Medulla oblongata (tissue), 1 donor: ENCODE data around the gene OSBP2.
"Not testable (repeated sequence)": the region's sequence is repeated elsewhere in the genome, so short reads cannot be mapped to it uniquely, and the experiment has no call there.

Experiments
- DNase-seq: peaks from one replicate; pipeline ENCODE4 v3.0.0-alpha.2; 2015; ENCODE audit errors: extremely low spot score

The OSBP2 gene

DNA sequence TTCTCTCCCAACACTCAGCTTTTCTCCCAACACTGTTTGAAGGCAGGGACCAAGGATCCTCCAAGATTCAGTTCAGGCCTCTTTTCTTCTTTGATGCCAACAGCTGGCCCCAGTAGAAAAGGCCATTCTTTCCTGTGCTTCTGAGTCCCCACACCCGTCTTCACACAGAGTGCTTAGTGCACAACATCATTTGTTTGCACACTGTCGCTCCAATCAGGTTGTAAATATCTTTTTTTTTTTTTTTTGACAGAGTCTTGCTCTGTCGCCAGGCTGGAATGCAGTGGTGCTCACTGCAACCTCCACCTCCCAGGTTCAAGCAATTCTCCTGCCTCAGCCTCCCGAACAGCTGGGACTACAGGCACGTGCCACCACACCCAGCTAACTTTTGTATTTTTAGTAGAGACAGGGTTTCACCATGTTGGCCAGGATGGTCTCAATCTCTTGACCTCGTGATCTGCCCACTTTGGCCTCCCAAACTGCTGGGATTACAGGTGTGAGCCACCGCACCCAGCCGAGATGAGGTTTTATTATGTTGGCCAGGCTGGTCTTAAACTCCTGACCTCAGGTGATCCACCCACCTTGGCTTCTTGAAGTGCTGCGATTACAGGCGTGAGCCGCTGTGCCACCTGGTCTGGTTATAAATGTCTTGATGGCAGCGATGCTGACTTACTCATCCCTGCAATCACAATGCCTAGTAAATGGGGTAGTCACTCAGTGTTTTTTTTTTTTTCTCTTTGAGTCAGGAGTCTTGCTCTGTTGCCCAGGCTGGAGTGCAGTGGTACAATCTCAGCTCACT, 14.6 kb upstream of the OSBP2 start:
- not testable (repeated sequence) for DNase-seq

DNA sequence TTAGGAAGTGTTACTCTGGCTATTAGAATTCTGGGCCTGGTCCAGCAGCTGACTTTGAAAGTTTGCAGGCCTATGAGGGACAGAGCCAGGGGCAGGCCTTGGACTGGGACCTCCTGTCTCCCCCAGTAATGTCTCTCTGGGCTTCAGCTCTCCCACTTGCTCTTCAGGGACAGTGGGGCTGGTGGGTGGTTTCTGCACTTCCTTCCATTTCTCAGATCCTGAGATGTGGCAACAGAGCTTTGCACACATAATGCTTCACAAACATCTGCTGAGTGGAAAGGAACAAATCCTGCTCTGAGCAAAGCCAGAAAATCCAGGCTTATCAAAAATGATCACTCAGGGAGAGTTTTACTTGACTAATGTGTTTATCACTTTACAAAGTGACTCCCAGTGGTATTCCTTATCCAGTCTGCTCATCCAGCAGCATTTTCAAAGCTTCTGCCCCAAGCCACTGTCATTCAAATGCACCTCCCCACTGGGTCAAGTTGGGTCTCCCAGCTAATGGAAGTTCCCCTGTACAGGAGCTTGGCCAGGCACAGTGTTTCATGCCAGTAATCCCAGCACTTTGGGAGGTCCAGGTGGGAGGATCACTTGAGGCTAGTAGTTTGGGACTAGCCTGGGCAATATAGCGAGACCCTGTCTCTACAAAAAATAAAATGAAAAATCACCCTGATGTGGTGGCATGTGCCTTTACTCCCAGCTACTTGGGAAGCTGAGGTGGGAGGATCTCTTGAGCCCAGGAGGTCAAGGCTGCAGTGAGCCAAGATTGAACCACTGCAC, 13.5 kb upstream of the OSBP2 start:
- peak; percentile 39 for DNase-seq

DNA sequence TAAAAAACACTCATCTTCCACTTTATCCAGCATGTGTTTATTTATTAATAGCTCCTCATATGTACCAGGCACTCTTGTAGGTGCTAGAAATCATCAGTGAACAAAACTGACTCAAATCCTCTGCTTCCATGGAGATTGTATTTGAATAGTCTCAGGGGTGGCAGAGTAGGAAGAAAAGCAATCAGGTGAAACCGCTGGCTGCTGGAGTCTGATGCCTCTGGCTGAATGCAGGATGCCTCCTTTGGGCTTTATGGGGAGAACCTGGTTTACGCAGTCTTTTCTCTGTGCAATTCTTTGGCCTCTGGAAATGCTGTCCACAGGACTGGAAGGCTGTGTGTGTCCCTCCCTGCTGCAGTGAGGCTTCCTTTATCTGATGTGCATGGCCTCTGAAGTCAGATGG, 12.8 kb upstream of the OSBP2 start:
- no peak for DNase-seq

DNA sequence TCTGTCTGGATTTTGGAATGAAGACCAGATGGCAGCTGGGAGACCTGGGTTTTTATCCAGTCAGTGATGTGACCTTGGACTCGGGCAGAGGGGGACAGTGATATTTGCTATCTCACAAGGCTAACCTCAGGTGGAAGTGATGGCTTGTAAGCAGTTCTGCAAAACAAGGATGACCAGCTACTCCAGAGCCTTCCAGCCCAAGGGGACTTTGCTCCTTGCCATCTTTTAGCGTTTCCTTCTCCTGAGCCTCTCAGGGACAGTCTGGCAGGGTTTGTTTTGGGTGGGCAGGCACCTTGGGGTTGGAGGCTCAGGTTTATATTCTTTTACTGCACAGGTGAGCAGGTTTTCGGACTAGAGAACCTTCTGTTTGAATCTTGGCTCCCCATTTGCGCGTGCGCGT, 9.5 kb upstream of the OSBP2 start:
- no peak for DNase-seq

DNA sequence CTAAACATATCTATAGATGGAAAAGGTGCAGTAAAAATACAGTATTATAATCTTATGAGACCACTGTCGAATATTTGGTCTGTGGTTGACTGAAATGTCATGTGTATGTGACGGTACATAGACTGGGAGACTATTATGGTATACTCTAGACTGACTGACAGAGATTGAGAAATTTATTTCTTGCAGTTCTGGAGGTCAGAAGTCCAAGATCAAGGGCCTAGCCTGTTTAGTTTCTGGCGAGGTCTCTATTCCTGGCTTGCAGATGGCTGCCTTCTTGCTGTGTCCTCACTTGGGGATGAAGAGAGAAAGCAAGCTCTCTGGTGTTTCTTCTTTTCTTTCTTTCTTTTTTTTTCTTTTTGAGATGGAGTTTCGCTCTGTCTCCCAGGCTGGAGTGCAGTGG, 7.3 kb upstream of the OSBP2 start:
- no peak for DNase-seq

DNA sequence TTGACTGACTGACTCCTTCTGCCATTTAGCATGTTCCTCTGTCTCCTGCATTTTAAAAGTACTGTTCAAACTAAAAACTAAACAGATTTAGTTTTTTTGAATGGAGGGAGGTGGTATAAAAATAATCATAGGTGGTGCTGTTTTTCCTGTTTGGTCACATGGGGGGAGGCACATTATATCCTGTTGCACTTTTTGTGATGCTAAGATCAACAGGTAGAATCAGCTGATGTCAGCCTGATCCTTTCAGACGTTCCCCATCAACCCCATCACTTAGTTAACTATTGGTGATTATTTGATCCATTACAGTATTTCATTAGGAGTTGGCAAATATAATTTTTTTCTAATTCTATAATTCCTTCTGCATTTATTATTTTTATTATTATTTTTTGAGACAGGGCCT, 5.1 kb upstream of the OSBP2 start:
- DNase-seq, result no peak

DNA sequence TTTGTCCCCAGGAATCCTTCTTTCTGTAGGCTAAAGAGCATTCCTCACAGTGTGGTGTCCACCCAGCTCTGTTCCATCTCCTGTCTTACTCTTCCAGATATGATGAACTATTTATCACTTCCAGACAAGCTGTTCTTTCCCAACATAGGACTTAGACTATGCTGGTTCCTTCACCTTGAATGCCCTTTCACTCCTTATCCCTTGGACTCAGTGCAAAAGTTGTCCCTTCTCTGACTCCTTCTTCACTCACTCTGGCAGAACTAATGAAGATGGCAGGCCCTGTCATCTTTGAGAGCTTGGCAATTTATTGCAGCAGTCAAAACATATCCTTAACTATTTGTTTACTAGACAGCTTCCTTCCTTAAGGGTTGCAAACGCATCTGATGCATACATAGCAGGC, 3.5 kb upstream of the OSBP2 start:
- DNase-seq, result no peak

DNA sequence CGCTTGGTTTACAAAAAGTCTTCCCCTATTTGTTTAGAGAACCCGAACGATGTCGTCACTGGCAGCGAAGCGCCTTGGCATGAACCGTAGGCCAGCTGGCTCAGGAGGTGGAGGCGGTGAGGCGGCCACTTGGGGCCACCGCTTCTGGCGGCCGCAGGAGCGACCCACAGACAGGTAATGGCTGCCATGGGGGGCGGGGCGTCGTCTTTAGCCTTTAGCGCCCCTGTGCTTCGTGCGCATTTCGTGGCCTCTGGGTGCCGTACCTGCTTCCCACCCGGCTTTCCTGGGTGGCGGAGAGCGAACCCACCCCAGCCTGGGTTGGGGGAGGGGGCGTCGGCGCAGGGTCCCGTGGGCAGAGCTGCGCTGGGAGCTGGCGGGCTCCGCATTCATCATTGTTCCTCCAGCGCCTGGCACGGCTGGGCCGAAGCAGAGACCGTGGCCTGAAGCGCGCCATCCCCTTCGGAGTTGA, 469 bp upstream of the OSBP2 start:
- peak; percentile 58 for DNase-seq

DNA sequence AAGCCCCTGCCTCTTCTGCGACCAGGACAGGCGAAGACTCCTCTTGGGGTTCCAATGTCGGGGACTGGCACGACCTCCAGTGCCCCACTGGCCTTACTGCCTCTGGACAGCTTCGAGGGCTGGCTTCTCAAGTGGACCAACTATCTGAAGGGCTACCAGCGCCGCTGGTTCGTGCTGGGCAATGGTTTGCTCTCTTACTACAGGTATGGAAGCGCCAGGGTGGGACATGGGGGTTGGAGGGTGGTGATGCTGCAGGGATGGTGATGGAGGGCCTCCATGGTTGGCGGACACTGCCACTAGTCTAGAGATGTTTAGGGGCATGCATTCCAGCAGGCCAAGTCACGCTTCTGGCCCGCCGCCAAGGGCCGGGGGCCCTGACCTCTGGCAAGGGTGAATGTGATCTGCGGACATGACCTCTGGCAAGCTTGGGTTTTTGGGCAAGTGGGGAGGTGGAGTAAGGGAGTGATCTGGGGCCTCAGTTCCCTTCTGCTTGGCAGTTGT, 727 bp downstream of the OSBP2 start:
- DNase-seq, result no peak

DNA sequence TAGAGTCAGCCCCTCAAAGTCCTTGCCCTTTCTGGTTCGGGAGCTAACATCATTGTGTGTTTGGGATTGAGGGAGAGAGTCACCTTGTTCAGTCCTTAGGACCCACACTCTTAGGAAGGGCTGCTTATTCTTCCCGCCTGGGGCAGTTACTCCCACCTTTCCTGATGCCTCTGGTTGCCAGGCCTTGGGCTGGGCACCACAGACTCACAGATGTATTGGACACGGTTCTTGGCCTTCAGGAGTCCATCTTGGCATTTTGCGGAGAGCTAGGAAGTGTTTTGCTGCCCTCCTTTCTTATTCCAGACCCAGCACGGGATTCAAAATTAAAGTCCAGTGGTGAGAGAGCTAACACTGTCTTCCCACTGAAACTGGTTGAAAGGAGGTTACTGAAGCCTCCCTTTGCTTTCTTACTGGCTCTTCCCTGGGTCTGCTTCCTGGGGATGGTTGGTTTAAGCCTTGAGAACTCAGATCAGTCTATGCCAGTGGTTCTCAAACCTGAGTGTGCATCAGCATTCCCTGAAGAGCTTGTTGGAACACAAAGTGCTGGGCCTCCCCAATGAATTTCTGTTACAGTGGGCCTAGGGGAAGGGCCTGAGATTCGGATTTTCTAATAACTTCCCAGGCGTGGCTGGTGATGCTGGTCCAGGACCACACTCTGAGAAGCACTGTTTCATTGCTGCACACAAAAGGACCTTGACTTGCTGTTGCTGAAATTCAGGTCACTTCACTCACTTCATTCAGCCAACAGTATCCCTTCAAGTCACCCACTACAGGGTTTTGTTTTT, 1.4 kb downstream of the OSBP2 start:
- DNase-seq, result no peak

DNA sequence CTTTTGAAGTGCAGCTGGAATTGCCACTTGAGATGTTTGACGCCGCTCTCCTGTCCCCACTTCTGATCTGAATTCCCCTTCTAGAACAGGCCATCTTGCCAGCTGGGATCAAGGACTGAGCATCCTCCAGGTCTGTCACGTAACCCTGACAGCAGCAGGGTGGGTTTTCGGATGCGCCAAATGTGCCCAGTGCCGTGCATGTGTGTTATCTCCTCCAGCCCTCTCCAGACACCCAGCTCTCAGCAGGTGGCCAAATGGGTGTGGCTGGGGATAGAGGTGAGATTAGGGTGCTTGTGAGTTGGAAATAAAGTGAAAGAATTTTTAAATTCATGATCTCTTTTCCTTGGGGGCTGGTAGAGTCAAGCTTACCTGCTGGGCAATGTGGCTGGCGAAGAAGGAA, 3.3 kb downstream of the OSBP2 start:
- DNase-seq, result no peak

DNA sequence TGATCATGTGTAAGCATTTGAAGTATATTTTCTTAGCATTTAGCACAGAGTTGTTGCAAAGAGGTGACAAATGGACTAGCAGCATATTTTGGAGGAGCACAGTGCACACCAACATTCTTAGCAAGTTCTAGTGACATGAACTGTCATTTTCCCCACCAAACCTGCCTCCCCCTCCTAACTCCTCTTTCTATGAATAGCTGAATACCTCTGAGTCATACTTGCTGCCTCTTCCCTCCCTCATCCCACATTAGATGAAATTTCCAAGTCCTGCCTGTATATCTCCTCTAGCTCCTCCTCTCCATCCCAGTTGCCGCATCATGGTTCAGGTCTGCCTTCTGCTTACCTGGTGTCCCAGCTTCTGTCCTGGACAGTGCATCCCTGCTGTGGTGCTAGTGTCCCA, 7.2 kb downstream of the OSBP2 start:
- DNase-seq, result no peak

DNA sequence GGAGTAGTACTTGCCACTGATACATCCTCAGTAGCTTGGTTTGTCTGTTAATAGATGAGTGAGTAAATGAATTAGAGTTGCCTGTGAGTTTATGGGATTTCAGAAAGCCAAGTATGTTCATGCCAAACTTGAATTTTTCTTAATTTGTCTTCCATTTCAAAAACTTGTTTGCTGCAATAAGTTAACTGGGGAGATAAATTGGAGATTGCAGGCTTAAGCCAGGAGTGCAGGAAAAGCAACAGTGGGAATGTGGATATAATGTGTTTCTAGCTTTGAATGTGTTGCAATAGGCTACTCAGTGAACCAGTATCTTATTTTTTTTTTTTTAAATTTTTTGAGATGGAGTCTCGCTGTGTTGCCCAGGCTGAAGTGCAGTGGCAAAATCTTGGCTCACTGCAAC, 8.2 kb downstream of the OSBP2 start:
- DNase-seq, result no peak

DNA sequence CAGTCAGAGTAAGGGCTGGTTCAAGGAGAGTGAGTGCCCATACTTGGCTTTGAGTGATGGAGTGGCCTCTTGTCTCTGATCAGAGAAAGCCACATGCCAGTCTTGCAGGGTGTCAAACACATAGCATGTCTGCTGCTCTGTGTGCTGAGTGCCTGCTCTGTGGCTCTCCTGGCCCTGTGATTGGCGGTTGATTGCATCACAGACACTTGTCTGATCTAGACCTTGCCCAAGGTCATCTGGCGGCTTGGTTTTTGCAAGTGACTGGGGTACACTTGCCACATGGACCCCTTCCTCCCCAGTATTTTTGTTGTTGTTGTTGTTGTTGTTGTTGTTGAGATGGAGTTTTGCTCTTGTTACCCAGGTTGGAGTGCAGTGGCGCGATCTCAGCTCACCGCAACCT, 10.3 kb downstream of the OSBP2 start:
- no peak for DNase-seq

DNA sequence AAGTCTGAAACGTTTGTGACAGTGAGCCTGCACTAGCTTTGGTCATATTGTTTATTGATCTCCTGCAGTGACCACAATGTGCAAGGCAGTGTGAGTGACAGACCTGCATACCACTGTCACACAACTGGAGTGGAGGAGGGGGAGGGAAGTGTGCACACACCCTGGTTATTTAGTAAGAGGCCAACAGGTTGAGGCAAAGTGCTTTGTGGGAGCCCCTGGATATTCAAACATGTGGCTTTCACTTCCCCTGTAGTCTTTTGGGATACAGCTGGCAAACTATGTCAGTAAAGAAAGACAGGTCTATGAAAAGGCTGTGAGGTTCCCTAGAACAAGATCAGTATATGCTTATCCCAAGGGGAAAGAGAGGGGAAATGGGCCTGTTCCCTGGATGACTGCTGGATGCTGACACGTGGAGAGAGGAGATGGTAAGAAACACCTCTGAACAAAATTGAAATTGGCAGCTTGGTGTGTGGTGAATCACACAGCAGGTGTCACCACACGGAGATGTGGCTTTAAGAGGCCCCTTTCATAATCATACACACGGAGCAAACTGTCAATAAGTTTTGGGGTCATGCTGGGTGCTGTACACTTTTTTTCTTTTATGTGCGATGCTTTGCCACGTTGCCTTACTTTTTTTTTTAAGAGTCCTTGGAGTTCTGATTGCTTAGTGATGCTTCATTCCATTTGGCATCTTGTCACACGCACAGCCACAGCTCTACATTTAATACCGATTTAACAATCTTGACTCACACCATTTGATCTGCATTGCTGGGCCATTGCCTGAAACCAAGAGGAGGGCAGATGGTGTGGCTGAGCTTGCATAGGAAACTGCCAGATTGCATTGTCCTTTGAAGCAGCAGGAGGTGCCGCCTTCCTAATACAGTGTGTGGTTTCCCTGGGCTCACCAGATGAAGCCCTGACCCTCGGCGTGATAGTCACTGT, 11.3 kb downstream of the OSBP2 start:
- no peak for DNase-seq

DNA sequence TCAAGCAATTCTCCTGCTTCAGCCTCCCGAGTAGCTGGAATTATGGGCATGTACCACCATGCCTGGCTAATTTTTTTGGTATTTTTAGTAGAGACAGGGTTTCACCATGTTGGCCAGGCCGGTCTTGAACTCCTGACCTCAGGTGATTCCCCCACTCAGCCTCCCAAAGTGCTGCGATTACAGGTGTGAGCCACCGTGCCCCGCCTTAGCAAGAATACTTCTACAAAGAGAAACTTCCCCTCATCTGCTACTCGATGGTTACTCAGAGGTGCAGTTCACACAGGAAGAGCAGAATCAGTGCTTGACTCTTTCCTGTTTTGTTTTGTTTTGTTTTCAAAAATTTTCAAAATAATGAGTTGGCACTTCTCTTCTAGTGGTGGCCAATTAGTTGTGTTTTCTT, 15.3 kb downstream of the OSBP2 start:
- DNase-seq, result not testable (repeated sequence)

DNA sequence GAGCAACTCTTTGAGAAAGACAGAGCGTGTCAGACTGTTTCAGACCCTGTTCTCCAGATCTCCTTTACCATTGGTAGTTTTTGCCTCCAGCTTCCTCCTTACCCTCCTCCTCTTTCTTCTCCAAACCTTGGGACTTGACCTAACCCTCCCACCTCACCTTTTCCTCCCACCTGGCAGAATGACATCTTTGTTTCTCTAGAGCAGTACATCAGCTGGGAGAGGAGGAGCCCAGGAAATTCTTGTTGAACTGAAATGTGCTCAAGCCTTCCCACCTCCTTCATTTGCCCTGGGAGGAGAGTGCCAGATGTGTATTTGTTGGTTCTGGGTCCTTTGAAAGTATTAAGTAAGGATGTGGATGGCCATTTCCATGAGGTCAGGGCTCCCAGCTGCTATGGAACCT, 17.4 kb downstream of the OSBP2 start:
- DNase-seq, result no peak

DNA sequence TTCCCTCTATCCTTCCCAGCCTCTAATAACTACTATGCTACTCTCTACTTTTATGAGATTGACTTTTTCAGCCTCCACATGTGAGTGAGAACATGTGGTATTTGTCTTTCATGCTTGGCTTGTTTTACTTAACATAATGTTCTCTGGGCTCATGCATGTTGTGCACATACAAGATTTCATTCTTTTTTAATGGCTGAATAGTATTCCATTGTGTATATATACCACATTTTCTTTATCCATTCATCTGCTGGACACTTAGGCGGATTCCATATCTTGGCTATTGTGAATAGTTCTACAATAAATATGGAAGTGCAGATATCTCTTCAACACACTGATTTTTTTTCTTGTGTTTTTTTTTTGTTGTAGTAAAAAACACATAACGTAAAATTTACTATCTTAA, 19.4 kb downstream of the OSBP2 start:
- DNase-seq, result no peak

DNA sequence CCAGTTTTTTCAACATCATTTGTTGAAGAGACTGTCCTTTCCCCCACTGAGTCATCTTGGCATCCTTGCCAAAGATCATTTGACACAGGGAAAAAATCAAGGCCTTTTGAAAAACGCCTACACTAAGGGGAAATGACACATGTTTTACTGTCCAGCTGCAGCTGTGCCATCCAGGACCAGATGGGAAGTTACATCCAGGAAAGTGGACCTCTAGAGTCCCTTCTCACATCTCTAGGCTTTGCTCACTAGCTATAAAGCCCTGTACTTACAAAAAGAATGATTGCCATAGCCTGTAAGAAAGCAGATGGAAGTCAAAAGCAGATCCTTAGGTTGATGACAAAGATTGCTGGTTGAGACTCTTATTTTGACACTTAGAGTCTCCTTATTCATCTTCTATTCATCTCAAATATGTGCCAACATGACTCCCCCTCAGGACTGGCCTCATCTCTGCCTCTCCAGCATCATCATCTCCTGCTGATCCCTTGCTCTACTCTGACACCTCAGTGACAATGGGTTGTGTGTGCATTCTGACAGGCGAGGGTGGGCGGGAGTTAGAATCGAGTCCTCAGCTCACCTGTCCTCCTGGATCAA, 22.8 kb downstream of the OSBP2 start:
- DNase-seq, result peak; percentile 22

DNA sequence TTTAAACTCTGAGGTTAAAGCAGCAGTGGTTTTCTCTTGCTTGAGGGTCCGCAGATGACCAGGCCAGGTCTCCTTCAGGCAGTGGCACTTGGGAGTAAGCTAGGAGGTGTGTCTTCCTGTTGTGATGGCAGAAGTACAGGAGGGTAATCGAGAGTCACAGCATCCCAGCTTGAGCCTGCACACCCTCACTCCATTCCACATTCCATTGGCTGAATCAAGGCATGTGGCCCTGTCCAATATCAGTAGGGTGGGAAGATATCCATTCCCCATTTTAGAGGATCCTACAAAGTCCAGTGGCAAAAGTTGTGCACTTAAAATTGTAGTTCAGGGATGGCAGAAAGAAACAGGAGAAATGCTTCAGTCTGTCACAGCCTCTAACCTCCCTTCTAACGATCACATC, 23.3 kb downstream of the OSBP2 start:
- DNase-seq, result no peak

DNA sequence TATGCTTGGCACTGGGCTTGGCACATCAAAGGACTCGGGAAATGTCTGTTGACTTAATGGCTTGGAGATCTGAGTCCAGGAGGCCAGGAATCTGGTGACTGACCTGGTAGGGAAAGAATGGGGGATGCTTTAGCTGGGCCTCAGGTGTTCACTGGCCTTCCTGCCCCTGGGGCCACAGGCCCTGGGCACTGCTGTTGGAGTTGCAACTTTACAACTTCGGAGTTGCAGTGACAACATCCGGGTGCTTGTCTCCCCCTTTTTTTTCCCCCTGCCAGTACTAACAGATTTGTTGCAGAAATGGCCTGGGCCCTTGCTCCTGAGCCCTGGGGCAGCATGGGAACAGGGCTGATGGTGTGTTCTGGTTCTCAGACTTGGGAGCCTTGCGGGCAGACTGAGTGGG, 23.8 kb downstream of the OSBP2 start:
- DNase-seq, result no peak
